ENCODE measurements around the gene LINC01488. TPM values are rescaled to one million over a fixed set of nuclear protein-coding genes. Genes with fewer than 3 reads are reported as not detected.

The LINC01488 gene
- total RNA-seq, 1 experiment from 2014 or later, result not detected

GRCh38 chr11:69444381-69445130 lies 36.9 kb upstream of the LINC01488 start:
- Mint-ChIP-seq H3K27me3 (ENCODE audit: insufficient read depth, unreplicated experiment) (no peaks in the 10 kb centered on the region), H3K36me3 (ENCODE audit: insufficient read depth, unreplicated experiment) (peaks cover 27% of the 10 kb centered on the region), H3K4me1 (ENCODE audit: low read depth, unreplicated experiment) (peaks cover 41% of the 10 kb centered on the region), H3K9me3 (ENCODE audit: unreplicated experiment) (no peaks in the 10 kb centered on the region), H3K27ac (ENCODE audit: unreplicated experiment) (peak overlapping the region; percentile 88), H3K4me3 (ENCODE audit: unreplicated experiment) (peak overlapping the region; percentile 57)
- ChIA-PET CTCF (interaction anchor here (0.9 to 1.4 kb wide), 4 partner anchors 15 to 239 kb away, joined by 3 to 5 read pairs (median 3); no protein-coding TSS in a partner anchor), POLR2A (interaction anchor here (0.6 to 2.7 kb wide), 2 partner anchors 62 to 195 kb away, joined by 3 to 17 read pairs; no protein-coding TSS in a partner anchor)
- intact Hi-C loops (cut with micrococcal nuclease; ENCODE audit: unreplicated experiment), result loop anchor here (1.0 to 5.0 kb wide), 4 partner anchors 35 to 213 kb away; a partner anchor contains a TSS
- no peaks in the 10 kb centered on the region for H3K9me3 ChIP-seq
- DNase-seq, result peak; percentile 93 to 94
- no peak overlapping the region for H3K4me3 ChIP-seq (ENCODE audit: low read depth, low read length)
- TSS peak; percentile 19 for BruUV-seq (replicated peaks)
- TF ChIP-seq, protein P1, sequence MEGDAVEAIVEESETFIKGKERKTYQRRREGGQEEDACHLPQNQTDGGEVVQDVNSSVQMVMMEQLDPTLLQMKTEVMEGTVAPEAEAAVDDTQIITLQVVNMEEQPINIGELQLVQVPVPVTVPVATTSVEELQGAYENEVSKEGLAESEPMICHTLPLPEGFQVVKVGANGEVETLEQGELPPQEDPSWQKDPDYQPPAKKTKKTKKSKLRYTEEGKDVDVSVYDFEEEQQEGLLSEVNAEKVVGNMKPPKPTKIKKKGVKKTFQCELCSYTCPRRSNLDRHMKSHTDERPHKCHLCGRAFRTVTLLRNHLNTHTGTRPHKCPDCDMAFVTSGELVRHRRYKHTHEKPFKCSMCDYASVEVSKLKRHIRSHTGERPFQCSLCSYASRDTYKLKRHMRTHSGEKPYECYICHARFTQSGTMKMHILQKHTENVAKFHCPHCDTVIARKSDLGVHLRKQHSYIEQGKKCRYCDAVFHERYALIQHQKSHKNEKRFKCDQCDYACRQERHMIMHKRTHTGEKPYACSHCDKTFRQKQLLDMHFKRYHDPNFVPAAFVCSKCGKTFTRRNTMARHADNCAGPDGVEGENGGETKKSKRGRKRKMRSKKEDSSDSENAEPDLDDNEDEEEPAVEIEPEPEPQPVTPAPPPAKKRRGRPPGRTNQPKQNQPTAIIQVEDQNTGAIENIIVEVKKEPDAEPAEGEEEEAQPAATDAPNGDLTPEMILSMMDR (IDR thresholded peaks at IDR 0.05; ENCODE audit: insufficient read depth in 1 of 2, low read depth in 1 of 2, low read length in 1 of 2, severe bottlenecking in 1 of 2, unreplicated experiment in 1 of 2), result peak; percentile 64 to 79
- H3K36me3 ChIP-seq (ENCODE audit: control insufficient read depth, insufficient read depth, low read length), result no peaks in the 10 kb centered on the region
- peaks cover 40% of the 10 kb centered on the region for H3K4me1 ChIP-seq
- H3K27me3 ChIP-seq (replicated peaks; ENCODE audit: control insufficient read depth, insufficient read depth, low read length), result no peaks in the 10 kb centered on the region

- H3K9me3 ChIP-seq, result no peaks in the 10 kb centered on the region
- ChIA-PET CTCF (interaction anchor here (0.9 to 1.2 kb wide), 2 partner anchors 35 to 194 kb away, joined by 3 read pairs; no protein-coding TSS in a partner anchor), POLR2A (interaction anchor here (0.6 kb wide), 1 partner anchor 61 kb away, joined by 3 read pairs; no protein-coding TSS in a partner anchor)
- H3K4me1 Mint-ChIP-seq (ENCODE audit: low read depth, unreplicated experiment), result peaks cover 36% of the 10 kb centered on the region
- intact Hi-C loops (cut with micrococcal nuclease; ENCODE audit: unreplicated experiment), result no loop called here
- peak overlapping the region; percentile 57 for H3K4me3 Mint-ChIP-seq (ENCODE audit: unreplicated experiment)
- H3K36me3 ChIP-seq (ENCODE audit: control insufficient read depth, insufficient read depth, low read length), result no peaks in the 10 kb centered on the region
- no TSS peak for BruUV-seq (replicated peaks)
- TF ChIP-seq, protein P1 (IDR thresholded peaks at IDR 0.05; ENCODE audit: insufficient read depth in 1 of 2, low read depth in 1 of 2, low read length in 1 of 2, severe bottlenecking in 1 of 2, unreplicated experiment in 1 of 2), result no peak
- peak overlapping the region; percentile 88 for H3K27ac Mint-ChIP-seq (ENCODE audit: unreplicated experiment)
- H3K36me3 Mint-ChIP-seq (ENCODE audit: insufficient read depth, unreplicated experiment), result peaks cover 27% of the 10 kb centered on the region
- DNase-seq, result no peak
- peaks cover 45% of the 10 kb centered on the region for H3K4me1 ChIP-seq
- no peaks in the 10 kb centered on the region for H3K27me3 Mint-ChIP-seq (ENCODE audit: insufficient read depth, unreplicated experiment)
- H3K27me3 ChIP-seq (replicated peaks; ENCODE audit: control insufficient read depth, insufficient read depth, low read length), result no peaks in the 10 kb centered on the region
- no peaks in the 10 kb centered on the region for H3K9me3 Mint-ChIP-seq (ENCODE audit: unreplicated experiment)
- no peak overlapping the region for H3K4me3 ChIP-seq (ENCODE audit: low read depth, low read length)
Measured at GRCh38 chr11:69445131-69445470, 36.4 kb upstream of the LINC01488 start.

GRCh38 chr11:69446108-69446507 lies 35.4 kb upstream of the LINC01488 start:
- Mint-ChIP-seq H3K4me1 (ENCODE audit: low read depth, unreplicated experiment) (peaks cover 34% of the 10 kb centered on the region), H3K36me3 (ENCODE audit: insufficient read depth, unreplicated experiment) (peaks cover 27% of the 10 kb centered on the region), H3K27ac (ENCODE audit: unreplicated experiment) (peak overlapping the region; percentile 88), H3K4me3 (ENCODE audit: unreplicated experiment) (no peak overlapping the region), H3K9me3 (ENCODE audit: unreplicated experiment) (peaks cover 6% of the 10 kb centered on the region), H3K27me3 (ENCODE audit: insufficient read depth, unreplicated experiment) (no peaks in the 10 kb centered on the region)
- DNase-seq, result no peak
- H3K4me1 ChIP-seq, result peaks cover 50% of the 10 kb centered on the region
- BruUV-seq (replicated peaks), result no TSS peak
- no peaks in the 10 kb centered on the region for H3K36me3 ChIP-seq (ENCODE audit: control insufficient read depth, insufficient read depth, low read length)
- no peak overlapping the region for H3K4me3 ChIP-seq (ENCODE audit: low read depth, low read length)
- CTCF ChIA-PET, result no interaction called here
- TF ChIP-seq, protein P1 (IDR thresholded peaks at IDR 0.05; ENCODE audit: insufficient read depth in 1 of 2, low read depth in 1 of 2, low read length in 1 of 2, severe bottlenecking in 1 of 2, unreplicated experiment in 1 of 2), result no peak
- H3K27me3 ChIP-seq (replicated peaks; ENCODE audit: control insufficient read depth, insufficient read depth, low read length), result no peaks in the 10 kb centered on the region
- H3K9me3 ChIP-seq, result no peaks in the 10 kb centered on the region
- POLR2A ChIA-PET, result no interaction called here
- intact Hi-C loops (cut with micrococcal nuclease; ENCODE audit: unreplicated experiment), result no loop called here
